Caki2 (cell line): ENCODE data around the gene ZNF253. TPM values are rescaled to one million over a fixed set of nuclear protein-coding genes. Genes with fewer than 3 reads are reported as not detected.

ENCODE experiments used
- total RNA-seq: library from RNA; depleted of rRNA; stranded (reverse); fragments of >200 nt; shearing (Covaris generic); gene quantifications from 2 replicates; pipeline ENCODE4 v1.2.3, GENCODE V29; 2014; ENCODE audit warnings: low replicate concordance; rRNA removed

The ZNF253 gene
- total RNA-seq, 1 experiment from 2014 or later: 3.5 TPM

Other genes starting within 250 kb of the ZNF253 start
- 1.9 and 2.6 TPM in 2 replicates for gene PBX4, start 247.2 kb upstream of the ZNF253 start, total RNA-seq
- gene LPAR2, start 237.7 kb upstream of the ZNF253 start, total RNA-seq: 5.9 and 7.6 TPM in 2 replicates
- 6.6 and 12.5 TPM in 2 replicates for gene GMIP, start 222.2 kb upstream of the ZNF253 start, total RNA-seq
- gene ATP13A1, start 202.2 kb upstream of the ZNF253 start, total RNA-seq: 24.3 and 71.6 TPM in 2 replicates
- gene ZNF101, start 197.0 kb upstream of the ZNF253 start, total RNA-seq: 2.3 and 5.3 TPM in 2 replicates
- gene ZNF14, start 132.8 kb upstream of the ZNF253 start, total RNA-seq: 3.3 and 5.5 TPM in 2 replicates
- gene ZNF506, start 44.1 kb upstream of the ZNF253 start, total RNA-seq: 19.8 and 28.9 TPM in 2 replicates
- gene ZNF93, start 35.1 kb downstream of the ZNF253 start, total RNA-seq: 4.5 and 9.0 TPM in 2 replicates
- 0.98 TPM in 1 of 2 replicates, not detected in the other for gene ZNF682, start 173.6 kb downstream of the ZNF253 start, total RNA-seq
- gene ZNF90, start 212.1 kb downstream of the ZNF253 start, total RNA-seq: 0.88 TPM in 1 of 2 replicates, not detected in the other